ENCODE measurements around the gene DUOX1. TPM values are rescaled to one million over a fixed set of nuclear protein-coding genes. Genes with fewer than 3 reads are reported as not detected.

DUOX1 gene
- total RNA-seq, 2 donors from 2014 or later = 1.9 to 2.6 TPM

DNA sequence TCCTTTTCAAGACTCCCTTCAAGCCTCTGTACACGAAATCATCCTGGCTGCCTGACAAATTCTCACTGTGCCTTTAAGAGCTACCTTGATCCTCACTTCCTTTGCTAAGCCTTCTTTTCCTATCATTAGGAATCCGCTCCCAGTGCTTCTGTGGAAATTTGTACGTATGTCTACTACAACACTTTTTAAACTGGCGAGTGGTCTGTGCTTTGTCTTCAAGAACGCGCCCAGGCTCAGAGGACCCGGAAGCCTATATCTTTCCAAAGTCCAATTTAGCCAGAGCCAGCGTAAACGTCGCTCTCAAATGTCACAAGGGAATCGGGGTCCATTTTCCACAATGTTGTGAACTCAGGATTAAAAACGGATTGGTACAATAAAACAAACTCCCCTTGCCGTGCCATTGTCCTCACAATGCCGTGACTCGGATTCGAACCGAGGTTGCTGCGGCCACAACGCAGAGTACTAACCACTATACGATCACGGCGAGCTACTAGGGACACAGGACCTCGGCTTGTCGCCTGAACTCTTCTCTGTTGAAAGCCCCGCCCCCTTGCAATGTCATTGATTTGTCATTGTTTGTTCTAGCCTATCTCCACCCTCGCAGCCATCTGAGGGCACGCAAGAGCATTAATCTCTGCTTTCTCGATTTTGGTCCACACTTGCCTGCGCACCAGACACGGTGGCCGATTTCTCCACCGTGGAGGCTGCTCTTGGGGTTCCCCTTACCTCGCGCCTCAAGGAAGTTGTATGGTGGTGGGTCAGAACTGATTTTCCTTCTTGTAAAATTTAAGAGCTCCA is 70.4 kb downstream of the DUOX1 start:
- ATAC-seq (peak; percentile 72 to 86), DNase-seq (peak; percentile 92)
- intact Hi-C loops (cut with DNase I) = loop anchor here in 1 of 2 donors (10.0 kb wide), 1 partner anchor 195 kb away; no protein-coding TSS in a partner anchor

DNA sequence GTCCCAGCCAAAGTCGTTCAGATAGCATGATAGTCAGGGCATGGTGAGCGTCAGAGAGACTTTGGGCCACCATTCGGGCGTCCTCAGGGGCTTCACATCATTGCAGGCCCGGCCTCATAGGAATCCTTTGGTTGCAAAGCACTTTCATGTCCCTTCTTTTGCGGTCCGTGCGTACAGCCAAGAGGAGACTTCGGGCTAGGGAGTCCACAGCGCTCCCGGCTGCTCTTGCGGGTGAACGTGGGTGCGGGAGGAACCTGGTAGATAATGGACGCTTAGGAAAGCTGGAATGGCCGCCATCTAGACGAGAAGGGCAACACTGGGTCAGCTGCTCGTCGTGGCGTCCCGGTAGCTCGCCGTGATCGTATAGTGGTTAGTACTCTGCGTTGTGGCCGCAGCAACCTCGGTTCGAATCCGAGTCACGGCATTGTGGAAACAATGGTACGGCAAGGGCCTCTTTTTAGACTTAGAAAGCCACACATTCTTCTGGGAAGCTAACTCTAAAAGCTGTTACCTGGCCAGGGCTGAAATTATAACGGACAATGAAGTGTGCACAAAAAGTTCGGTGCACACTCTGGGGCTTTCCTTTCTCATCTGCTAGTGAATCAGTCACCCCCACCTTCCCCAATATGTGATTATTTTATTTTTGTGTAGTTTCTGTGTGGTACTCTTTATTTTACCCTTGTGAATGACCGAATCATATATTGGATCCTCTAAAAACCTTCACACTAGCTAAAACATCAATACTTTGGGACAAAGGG is 71.2 kb downstream of the DUOX1 start:
- peak; percentile 38 to 53 for ATAC-seq
- intact Hi-C loops (cut with DNase I) = loop anchor here in 1 of 2 donors (10.0 kb wide), 1 partner anchor 194 kb away; no protein-coding TSS in a partner anchor
- DNase-seq = peak; percentile 83

DNA sequence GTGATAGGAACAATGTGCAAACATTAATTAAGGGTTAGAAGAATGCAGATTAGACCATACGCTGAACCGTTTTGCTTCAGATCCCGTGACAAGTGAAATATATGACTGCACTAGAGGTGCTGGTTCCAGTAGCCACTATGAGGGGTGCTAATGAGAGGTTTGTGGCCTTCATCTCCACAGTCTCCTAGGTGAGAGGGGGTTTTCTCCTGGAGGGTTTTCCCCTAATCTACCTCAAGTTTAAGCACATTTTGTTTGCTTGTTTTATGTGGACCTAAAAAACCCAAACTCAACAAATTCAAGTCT is 71.7 kb downstream of the DUOX1 start:
- intact Hi-C loops (cut with DNase I) = loop anchor here in 1 of 2 donors (10.0 kb wide), 1 partner anchor 193 kb away; no protein-coding TSS in a partner anchor
- DNase-seq = no peak
- no peak for ATAC-seq

DNA sequence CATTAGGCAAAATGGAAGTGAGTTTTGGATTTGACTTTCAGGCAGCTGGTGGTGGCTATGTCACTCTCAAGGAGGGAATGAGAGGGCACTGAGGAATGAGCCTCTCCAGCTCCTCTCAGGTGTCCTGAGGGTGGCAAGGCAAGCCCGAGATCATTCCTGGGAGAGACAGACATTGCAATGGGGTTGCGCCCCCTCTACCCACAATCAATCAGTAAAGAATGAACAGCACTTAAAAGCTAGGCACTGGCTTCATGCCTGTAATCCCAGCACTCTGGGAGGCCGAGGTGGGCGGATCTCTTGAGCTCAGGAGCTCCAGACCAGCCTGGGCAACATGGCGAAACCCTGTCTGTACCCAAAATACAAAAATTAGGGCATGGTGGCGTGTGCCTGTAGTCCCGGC is 72.1 kb downstream of the DUOX1 start:
- intact Hi-C loops (cut with DNase I) = loop anchor here in 1 of 2 donors (10.0 kb wide), 1 partner anchor 193 kb away; no protein-coding TSS in a partner anchor
- DNase-seq (no peak), ATAC-seq (no peak)

DNA sequence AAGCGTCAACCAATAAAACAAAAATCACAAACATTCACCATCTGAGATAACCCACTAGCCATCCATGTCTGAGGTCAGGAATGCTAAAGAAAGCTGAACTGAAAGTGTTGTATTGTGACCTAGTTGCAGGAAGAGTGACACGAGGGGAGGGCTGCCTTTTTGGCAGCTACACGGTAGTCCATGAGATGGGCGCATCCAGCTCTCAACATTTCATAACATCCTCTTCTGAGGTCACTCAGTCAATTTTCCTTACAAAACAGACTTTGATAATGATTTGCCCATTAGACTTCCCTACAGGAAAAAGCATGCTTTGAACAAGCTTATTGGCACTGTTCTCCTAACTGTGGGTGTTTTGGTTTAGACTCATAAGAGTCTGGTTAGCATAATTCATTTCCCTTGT is 73.4 kb downstream of the DUOX1 start:
- ATAC-seq (no peak), DNase-seq (peak; percentile 58)
- intact Hi-C loops (cut with DNase I) = loop anchor here in 1 of 2 donors (10.0 kb wide), 1 partner anchor 192 kb away; no protein-coding TSS in a partner anchor

DNA sequence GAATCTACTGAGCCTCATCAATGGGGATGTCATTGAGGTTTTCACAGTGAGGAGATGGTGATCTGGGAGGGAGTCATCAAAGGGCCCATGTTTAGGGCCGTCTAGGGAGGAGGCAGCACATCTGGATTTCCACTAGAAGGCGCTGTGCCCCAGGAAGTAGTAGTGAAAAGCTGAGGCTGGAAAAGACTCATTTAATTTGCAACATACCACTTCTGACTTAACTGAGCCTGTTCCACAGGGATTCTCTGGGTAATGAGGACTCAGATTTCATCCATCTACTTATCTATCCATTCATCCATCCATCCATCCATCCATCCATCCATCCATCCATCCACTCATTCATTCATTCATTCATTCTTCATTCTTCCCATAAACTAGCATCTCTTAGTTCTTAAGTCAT is 75.4 kb downstream of the DUOX1 start:
- no peak for ATAC-seq
- DNase-seq = peak; percentile 56
- intact Hi-C loops (cut with DNase I) = loop anchor here (5.0 to 10.0 kb wide), 2 partner anchors 67 to 190 kb away; no protein-coding TSS in a partner anchor

DNA sequence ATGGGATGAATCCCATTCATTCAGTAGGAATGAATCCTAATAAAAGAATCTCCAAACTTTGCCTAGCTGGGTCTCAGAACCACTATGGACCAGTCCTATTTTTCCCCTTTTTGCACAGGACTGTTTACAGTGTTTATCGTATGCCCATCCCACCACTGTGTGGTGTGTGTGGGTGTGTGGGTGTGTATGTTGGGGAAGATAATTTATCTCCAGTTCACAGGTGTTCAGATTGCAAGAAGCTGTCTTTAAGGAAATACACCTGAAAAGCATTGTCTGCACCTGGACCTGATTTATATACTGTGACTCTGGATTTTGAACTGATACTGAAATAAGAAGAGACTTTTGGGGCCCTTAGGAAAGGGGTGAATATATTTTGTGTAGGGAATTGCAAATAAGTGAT is 82.7 kb downstream of the DUOX1 start:
- intact Hi-C loops (cut with DNase I) = no loop called here
- no peak for DNase-seq

More for the DNA sequence above, 82.7 kb downstream of the DUOX1 start:
- no peak for ATAC-seq

Other genes starting within 250 kb of the DUOX1 start
- not detected for gene TERB2, start 173.3 kb upstream of the DUOX1 start, total RNA-seq
- 10 to 100 TPM; 10.6 to 14.5 TPM for gene SORD, start 106.8 kb upstream of the DUOX1 start, total RNA-seq
- gene DUOX2, start 15.8 kb upstream of the DUOX1 start, total RNA-seq = under 1 TPM; 0.12 to 0.39 TPM
- gene DUOXA2, start 15.7 kb upstream of the DUOX1 start, total RNA-seq = not detected
- gene DUOXA1, start 115 bp upstream of the DUOX1 start, total RNA-seq = 1 to 10 TPM; 1.1 to 2.1 TPM
- 1 to 10 TPM; 6.9 to 8.6 TPM for gene SHF, start 58.0 kb downstream of the DUOX1 start, total RNA-seq
- not detected for gene SLC28A2, start 122.2 kb downstream of the DUOX1 start, total RNA-seq
- 10 to 100 TPM; 32.9 to 47.4 TPM for gene GATM, start 248.6 kb downstream of the DUOX1 start, total RNA-seq